ENCODE measurements around the gene ZC3H12C. TPM values are rescaled to one million over a fixed set of nuclear protein-coding genes. Genes with fewer than 3 reads are reported as not detected.

Gene ZC3H12C
- total and polyA plus RNA-seq, 2 of the 13 experiments (the other 11 are each of a cell fraction or from before 2014, with no cell fraction given): 2.4 to 5.7 TPM

DNA sequence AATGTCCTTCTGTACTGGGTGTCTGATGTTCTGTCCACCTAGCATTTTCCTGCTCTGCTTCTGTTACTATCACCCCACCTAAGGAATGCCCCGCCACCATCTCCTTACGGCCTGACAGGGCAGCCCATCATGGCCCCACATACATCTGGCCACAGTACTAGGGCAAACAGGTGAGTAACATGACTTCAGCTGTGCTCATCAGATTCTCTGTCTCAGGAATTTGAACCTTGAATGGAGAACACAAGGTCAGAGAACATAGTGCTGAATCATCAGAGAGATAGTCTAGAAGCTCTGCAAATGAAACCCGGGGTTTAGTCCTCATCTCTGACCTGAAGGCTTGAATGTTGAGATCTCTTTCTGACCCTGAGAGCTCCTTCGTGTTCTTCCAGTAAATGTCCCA, 32.4 kb downstream of the ZC3H12C start (continued):
- TF ChIP-seq IRF2 (CRISPR knock-in tag; IDR thresholded peaks at IDR 0.05): no peak
- TF ChIP-seq NCOA2 (CRISPR knock-in tag; IDR thresholded peaks at IDR 0.05): no peak
- no peak for TF ChIP-seq TMF1 (CRISPR knock-in tag; IDR thresholded peaks at IDR 0.05; ENCODE audit: low read depth)
- TF ChIP-seq ZNF496 (CRISPR knock-in tag; IDR thresholded peaks at IDR 0.05; ENCODE audit: insufficient replicate concordance): no peak
- TF ChIP-seq, protein P1, sequence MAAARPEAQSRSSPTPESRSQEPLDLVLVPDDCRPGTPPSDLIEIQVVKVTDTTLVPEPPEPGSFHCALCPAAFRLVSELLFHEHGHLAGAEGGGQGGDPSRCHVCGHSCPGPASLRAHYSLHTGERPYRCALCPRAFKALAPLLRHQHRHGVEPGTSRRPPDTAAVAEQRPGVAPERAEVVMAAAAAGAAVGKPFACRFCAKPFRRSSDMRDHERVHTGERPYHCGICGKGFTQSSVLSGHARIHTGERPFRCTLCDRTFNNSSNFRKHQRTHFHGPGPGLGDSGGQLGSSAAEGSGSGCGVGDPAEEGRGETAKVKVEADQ (CRISPR knock-in tag; IDR thresholded peaks at IDR 0.05; ENCODE audit: borderline replicate concordance): no peak
- TF ChIP-seq, protein P2, sequence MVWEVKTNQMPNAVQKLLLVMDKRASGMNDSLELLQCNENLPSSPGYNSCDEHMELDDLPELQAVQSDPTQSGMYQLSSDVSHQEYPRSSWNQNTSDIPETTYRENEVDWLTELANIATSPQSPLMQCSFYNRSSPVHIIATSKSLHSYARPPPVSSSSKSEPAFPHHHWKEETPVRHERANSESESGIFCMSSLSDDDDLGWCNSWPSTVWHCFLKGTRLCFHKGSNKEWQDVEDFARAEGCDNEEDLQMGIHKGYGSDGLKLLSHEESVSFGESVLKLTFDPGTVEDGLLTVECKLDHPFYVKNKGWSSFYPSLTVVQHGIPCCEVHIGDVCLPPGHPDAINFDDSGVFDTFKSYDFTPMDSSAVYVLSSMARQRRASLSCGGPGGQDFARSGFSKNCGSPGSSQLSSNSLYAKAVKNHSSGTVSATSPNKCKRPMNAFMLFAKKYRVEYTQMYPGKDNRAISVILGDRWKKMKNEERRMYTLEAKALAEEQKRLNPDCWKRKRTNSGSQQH (CRISPR knock-in tag; IDR thresholded peaks at IDR 0.05; ENCODE audit: low read depth): no peak
- no peak for TF ChIP-seq ZNF546 (CRISPR knock-in tag; conservative IDR thresholded peaks at IDR 0.05)
- TF ChIP-seq, protein P3, sequence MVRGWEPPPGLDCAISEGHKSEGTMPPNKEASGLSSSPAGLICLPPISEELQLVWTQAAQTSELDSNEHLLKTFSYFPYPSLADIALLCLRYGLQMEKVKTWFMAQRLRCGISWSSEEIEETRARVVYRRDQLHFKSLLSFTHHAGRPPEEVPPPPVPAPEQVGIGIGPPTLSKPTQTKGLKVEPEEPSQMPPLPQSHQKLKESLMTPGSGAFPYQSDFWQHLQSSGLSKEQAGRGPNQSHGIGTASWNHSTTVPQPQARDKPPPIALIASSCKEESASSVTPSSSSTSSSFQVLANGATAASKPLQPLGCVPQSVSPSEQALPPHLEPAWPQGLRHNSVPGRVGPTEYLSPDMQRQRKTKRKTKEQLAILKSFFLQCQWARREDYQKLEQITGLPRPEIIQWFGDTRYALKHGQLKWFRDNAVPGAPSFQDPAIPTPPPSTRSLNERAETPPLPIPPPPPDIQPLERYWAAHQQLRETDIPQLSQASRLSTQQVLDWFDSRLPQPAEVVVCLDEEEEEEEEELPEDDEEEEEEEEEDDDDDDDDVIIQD (CRISPR knock-in tag; IDR thresholded peaks at IDR 0.05; ENCODE audit: low read depth): peak; percentile 27; the same call in 1 of the 2 replicates
- peak; percentile 42; the same call in 1 of the 2 replicates for TF ChIP-seq HNF4A (CRISPR knock-in tag; IDR thresholded peaks at IDR 0.05)
- TF ChIP-seq FOXO1 (CRISPR knock-in tag; IDR thresholded peaks at IDR 0.05): no peak

DNA sequence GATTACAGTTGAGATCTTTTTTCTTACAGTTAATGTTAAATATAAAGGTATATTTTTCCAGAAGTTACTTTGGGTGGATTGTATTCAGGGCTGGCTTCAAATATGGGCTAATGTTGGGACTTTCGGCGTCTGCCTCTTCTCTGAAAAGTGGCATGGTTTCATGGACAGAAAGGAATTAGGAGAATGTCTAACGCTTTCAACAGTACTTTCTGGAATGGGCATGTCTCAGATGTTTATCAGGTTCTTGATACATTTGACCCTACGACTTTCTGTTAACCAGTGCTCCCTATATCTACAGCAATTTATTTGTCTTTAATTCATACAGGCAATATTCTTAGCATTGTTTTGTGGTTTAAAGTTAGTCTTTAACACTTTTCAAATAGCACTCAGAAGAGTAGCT, 33.7 kb downstream of the ZC3H12C start:
- Histone ChIP-seq H3K4me3 (replicated peaks in 1 of 3; ENCODE audit: insufficient read depth in 1 of 3, low read depth in 2 of 3, low read length in 3 of 3) (no peak overlapping the region), H3K9me3 (ENCODE audit: low read length) (no peaks in the 10 kb centered on the region), H3K27ac (ENCODE audit: extremely low read length, insufficient read depth, low read length) (no peak overlapping the region), H4K20me1 (ENCODE audit: insufficient read depth, low read length) (no peaks in the 10 kb centered on the region), H3K9ac (ENCODE audit: insufficient read depth, low read depth, low read length) (no peak overlapping the region), H3K4me1 (ENCODE audit: insufficient read depth, low read length) (peaks cover 9% of the 10 kb centered on the region), H3K27me3 (ENCODE audit: control insufficient read depth in 1 of 2, insufficient read depth in 2 of 2, low read length in 2 of 2) (no peaks in the 10 kb centered on the region; a peak in 1 of 5 replicates), H3K36me3 (replicated peaks in 1 of 2; ENCODE audit: control insufficient read depth in 1 of 2, insufficient read depth in 2 of 2, low read length in 2 of 2) (no peaks in the 10 kb centered on the region), H3K4me2 (ENCODE audit: low read depth, low read length) (no peak overlapping the region), H3K79me2 (ENCODE audit: insufficient read depth, low read length) (no peaks in the 10 kb centered on the region), H2AFZ (ENCODE audit: low read length) (no peak overlapping the region)
- CTCF ChIA-PET (ENCODE audit: low intra/inter-chr PET ratio, low total read pairs): no interaction called here
- intact Hi-C loops (cut with micrococcal nuclease; ENCODE audit: unreplicated experiment): loop anchor here (5.0 kb wide), 1 partner anchor 35 kb away; the partner anchor contains the start of gene ZC3H12C
- no TSS peak for BruUV-seq (replicated peaks)
- DNase-seq (ENCODE audit: low spot score) (no peak), ATAC-seq (no peak), FAIRE-seq (no peak)
- in situ Hi-C loops (cut with HindIII; ENCODE audit: extremely low pct_ligation_motif_present, low pct_unique_long_range_greater_than_20kb): no loop called here
- POLR2A ChIA-PET: no interaction called here
- WGBS (ENCODE audit: low lambda C conversion rate): 92% methylated on average over 4 of the region's 4 CpGs
- TF ChIP-seq, protein P4, sequence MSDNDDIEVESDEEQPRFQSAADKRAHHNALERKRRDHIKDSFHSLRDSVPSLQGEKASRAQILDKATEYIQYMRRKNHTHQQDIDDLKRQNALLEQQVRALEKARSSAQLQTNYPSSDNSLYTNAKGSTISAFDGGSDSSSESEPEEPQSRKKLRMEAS (IDR thresholded peaks at IDR 0.05): no peak
- TF ChIP-seq RBFOX2 (IDR thresholded peaks at IDR 0.05; ENCODE audit: low read depth, low read length) (no peak), HDAC2 (CRISPR knock-in tag; IDR thresholded peaks at IDR 0.05) (no peak), NFIB (CRISPR knock-in tag; IDR thresholded peaks at IDR 0.05; ENCODE audit: borderline replicate concordance) (no peak), ZNF224 (CRISPR knock-in tag; IDR thresholded peaks at IDR 0.05) (no peak), SMC3 (IDR thresholded peaks at IDR 0.05; ENCODE audit: low read length) (no peak), ZNF10 (CRISPR knock-in tag; IDR thresholded peaks at IDR 0.05; ENCODE audit: borderline replicate concordance, low read depth) (no peak), WIZ (CRISPR knock-in tag; IDR thresholded peaks at IDR 0.05) (no peak)
- TF ChIP-seq, protein P5, sequence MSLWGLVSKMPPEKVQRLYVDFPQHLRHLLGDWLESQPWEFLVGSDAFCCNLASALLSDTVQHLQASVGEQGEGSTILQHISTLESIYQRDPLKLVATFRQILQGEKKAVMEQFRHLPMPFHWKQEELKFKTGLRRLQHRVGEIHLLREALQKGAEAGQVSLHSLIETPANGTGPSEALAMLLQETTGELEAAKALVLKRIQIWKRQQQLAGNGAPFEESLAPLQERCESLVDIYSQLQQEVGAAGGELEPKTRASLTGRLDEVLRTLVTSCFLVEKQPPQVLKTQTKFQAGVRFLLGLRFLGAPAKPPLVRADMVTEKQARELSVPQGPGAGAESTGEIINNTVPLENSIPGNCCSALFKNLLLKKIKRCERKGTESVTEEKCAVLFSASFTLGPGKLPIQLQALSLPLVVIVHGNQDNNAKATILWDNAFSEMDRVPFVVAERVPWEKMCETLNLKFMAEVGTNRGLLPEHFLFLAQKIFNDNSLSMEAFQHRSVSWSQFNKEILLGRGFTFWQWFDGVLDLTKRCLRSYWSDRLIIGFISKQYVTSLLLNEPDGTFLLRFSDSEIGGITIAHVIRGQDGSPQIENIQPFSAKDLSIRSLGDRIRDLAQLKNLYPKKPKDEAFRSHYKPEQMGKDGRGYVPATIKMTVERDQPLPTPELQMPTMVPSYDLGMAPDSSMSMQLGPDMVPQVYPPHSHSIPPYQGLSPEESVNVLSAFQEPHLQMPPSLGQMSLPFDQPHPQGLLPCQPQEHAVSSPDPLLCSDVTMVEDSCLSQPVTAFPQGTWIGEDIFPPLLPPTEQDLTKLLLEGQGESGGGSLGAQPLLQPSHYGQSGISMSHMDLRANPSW (CRISPR knock-in tag; IDR thresholded peaks at IDR 0.05; ENCODE audit: borderline replicate concordance): no peak
